ENCODE results near the gene PKP4. TPM values are rescaled to one million over a fixed set of nuclear protein-coding genes. Genes with fewer than 3 reads are reported as not detected.

PKP4 gene
- total and polyA plus RNA-seq, 9 of the 15 experiments (the other 6 are each of a cell fraction or from before 2014, with no cell fraction given) = 24.6 to 99.1 (median 74.0) TPM

GRCh38 chr2:158644139-158644538 is 187.4 kb downstream of the PKP4 start:
- ATAC-seq (no peak), FAIRE-seq (no peak), DNase-seq (ENCODE audit: extremely low read depth in 1 of 4, low spot score in 3 of 4) (no peak)
- ChIA-PET CTCF (ENCODE audit: low intra/inter-chr PET ratio) (no interaction called here), POLR2A (no interaction called here)
- no peaks in the 10 kb centered on the region for H3K9me3 ChIP-seq (replicated peaks; ENCODE audit: control insufficient read depth, insufficient read depth, low read depth, low read length)
- H3K27me3 ChIP-seq (ENCODE audit: control insufficient read depth in 2 of 2, insufficient read depth in 2 of 2, low read length in 2 of 2) = no peaks in the 10 kb centered on the region
- H3K9me1 ChIP-seq (ENCODE audit: control insufficient read depth, insufficient read depth, low read length) = no peaks in the 10 kb centered on the region
- H3K4me3 ChIP-seq = no peak overlapping the region
- H3K27ac ChIP-seq (ENCODE audit: extremely low read depth, low read depth, low read length) = no peak overlapping the region
- H3K9ac ChIP-seq (ENCODE audit: insufficient read depth in 1 of 2, low read depth in 2 of 2, low read length in 2 of 2) = no peak overlapping the region
- in situ Hi-C loops (cut with MboI) (no loop called here), intact Hi-C loops (cut with micrococcal nuclease) (loop anchor here (5.0 kb wide), 1 partner anchor 187 kb away; the partner anchor contains the start of genes CCDC148 and PKP4)
- H4K20me1 ChIP-seq (replicated peaks; ENCODE audit: control insufficient read depth, insufficient read depth, low read length) = no peaks in the 10 kb centered on the region
- no peaks in the 10 kb centered on the region for H3K4me1 ChIP-seq (replicated peaks in 1 of 2; ENCODE audit: control insufficient read depth in 2 of 2, insufficient read depth in 2 of 2, low read length in 2 of 2)
- H3K36me3 ChIP-seq (ENCODE audit: control insufficient read depth, insufficient read depth, low read length) = peaks cover 57% of the 10 kb centered on the region
- no peak overlapping the region for H3K4me2 ChIP-seq (ENCODE audit: insufficient read depth, low read length)
- BruUV-seq (replicated peaks) = no TSS peak
- H2AFZ ChIP-seq (ENCODE audit: low read depth, low read length) = no peak overlapping the region
- 67% methylated on average over 4 of the region's 4 CpGs for WGBS (ENCODE audit: insufficient coverage, low coverage, missing lambda C conversion rate)
- H3K79me2 ChIP-seq (ENCODE audit: control insufficient read depth, insufficient read depth, low read length) = no peaks in the 10 kb centered on the region
- no peak for TF ChIP-seq NFXL1 (CRISPR knock-in tag; IDR thresholded peaks at IDR 0.05)
- no peak for TF ChIP-seq KLF6 (CRISPR knock-in tag; IDR thresholded peaks at IDR 0.05; ENCODE audit: borderline replicate concordance)
- TF ChIP-seq CHD7 (IDR thresholded peaks at IDR 0.05; ENCODE audit: low read depth, low read length) = no peak
- no peak for TF ChIP-seq ZNF384 (IDR thresholded peaks at IDR 0.05; ENCODE audit: low read depth, low read length)
- TF ChIP-seq ZBTB11 (CRISPR knock-in tag; IDR thresholded peaks at IDR 0.05) = no peak
- no peak for TF ChIP-seq RUNX1 (IDR thresholded peaks at IDR 0.05; ENCODE audit: low read depth)
- no peak for TF ChIP-seq SIN3B (IDR thresholded peaks at IDR 0.05; ENCODE audit: low read depth)
- no peak for TF ChIP-seq SMARCB1 (IDR thresholded peaks at IDR 0.05; ENCODE audit: insufficient read length, low read depth)
